ENCODE data around the gene TLN1.

The TLN1 gene

GRCh38 chr9:35659340-35659739 lies 72.7 kb downstream of the TLN1 start:
- peak overlapping the region; percentile 93; the same call in 1 of the 2 replicates for H3K27ac ChIP-seq (ENCODE audit: extremely low read depth, low read depth, low read length)
- H3K36me3 ChIP-seq (ENCODE audit: control insufficient read depth in 2 of 2, insufficient read depth in 1 of 2, low read length in 2 of 2): peaks cover 5 to 40% of the 10 kb centered on the region in 2 experiments
- ChIA-PET POLR2A (interaction anchor here (0.6 to 4.3 kb wide), 14 partner anchors 12 to 587 kb away, joined by 3 to 41 read pairs (median 6); partner anchors contain the start of genes CA9, CREB3, FANCG and TLN1), CTCF (interaction anchor here (0.6 to 14.5 kb wide), 12 partner anchors 8 to 1563 kb away, joined by 3 to 157 read pairs (median 6); partner anchors contain the start of genes TLN1 and TPM2)
- TF ChIP-seq GFI1B (tag by site-specific recombination; IDR thresholded peaks at IDR 0.05) (0 out of 2 replicates have a peak, but pooled peaks have one; percentile 44), IKZF3 (tag by site-specific recombination; IDR thresholded peaks at IDR 0.05) (no peak), ZNF354C (tag by site-specific recombination; IDR thresholded peaks at IDR 0.05; ENCODE audit: borderline replicate concordance, low read depth) (no peak), PRDM6 (tag by site-specific recombination; IDR thresholded peaks at IDR 0.05) (peak; percentile 53), KLF10 (tag by site-specific recombination; IDR thresholded peaks at IDR 0.05) (no peak)
- peaks cover 8% of the 10 kb centered on the region; the same call in 1 of the 2 replicates for H3K4me1 ChIP-seq (ENCODE audit: control insufficient read depth, insufficient read depth, low read length)
- no peak overlapping the region for H3K4me3 ChIP-seq (ENCODE audit: low read depth, low read length)
- no peaks in the 10 kb centered on the region for H3K9me3 ChIP-seq (ENCODE audit: control insufficient read depth, insufficient read depth, low read depth, low read length)

GRCh38 chr9:35658968-35659220 lies 73.1 kb downstream of the TLN1 start:
- H3K4me3 ChIP-seq (ENCODE audit: low read depth, low read length): peak overlapping the region; percentile 70
- peak overlapping the region; percentile 93 for H3K27ac ChIP-seq (ENCODE audit: extremely low read depth, low read depth, low read length)
- CTCF ChIA-PET: interaction anchor here (0.6 to 14.5 kb wide), 19 partner anchors 8 to 1563 kb away, joined by 3 to 157 read pairs (median 5); partner anchors contain the start of genes TLN1 and TPM2
- TF ChIP-seq ZFP69B (tag by site-specific recombination; IDR thresholded peaks at IDR 0.05) (0 out of 2 replicates have a peak, but pooled peaks have one; percentile 47), SETDB1 (IDR thresholded peaks at IDR 0.05; ENCODE audit: insufficient read length, low read length) (no peak), ZXDB (tag by site-specific recombination; IDR thresholded peaks at IDR 0.05) (0 out of 2 replicates have a peak, but pooled peaks have one; percentile 3)
- peaks cover 8% of the 10 kb centered on the region; the same call in 1 of the 2 replicates for H3K4me1 ChIP-seq (ENCODE audit: control insufficient read depth, insufficient read depth, low read length)
- peaks cover 5 to 38% of the 10 kb centered on the region in 2 experiments for H3K36me3 ChIP-seq (ENCODE audit: control insufficient read depth in 2 of 2, insufficient read depth in 1 of 2, low read length in 2 of 2)
- H3K9me3 ChIP-seq (ENCODE audit: control insufficient read depth, insufficient read depth, low read depth, low read length): no peaks in the 10 kb centered on the region
- POLR2A ChIA-PET: interaction anchor here (0.6 to 4.3 kb wide), 15 partner anchors 12 to 586 kb away, joined by 3 to 41 read pairs (median 6); partner anchors contain the start of genes CA9, CREB3, FANCG and TLN1

- CTCF ChIA-PET: interaction anchor here (0.6 to 14.5 kb wide), 21 partner anchors 9 to 1562 kb away, joined by 3 to 157 read pairs (median 5); partner anchors contain the start of genes TLN1 and TPM2
- Histone ChIP-seq H3K9me3 (ENCODE audit: control insufficient read depth, insufficient read depth, low read depth, low read length) (no peaks in the 10 kb centered on the region), H3K4me3 (ENCODE audit: low read depth, low read length) (peak within 1 kb of the TSS; percentile 70), H3K27ac (ENCODE audit: extremely low read depth, low read depth, low read length) (peak within 1 kb of the TSS; percentile 93), H3K36me3 (ENCODE audit: control insufficient read depth in 2 of 2, insufficient read depth in 1 of 2, low read length in 2 of 2) (peaks cover 5 to 33% of the 10 kb centered on the region in 2 experiments), H3K4me1 (ENCODE audit: control insufficient read depth, insufficient read depth, low read length) (peaks cover 8% of the 10 kb centered on the region; the same call in 1 of the 2 replicates)
- POLR2A ChIA-PET: interaction anchor here (0.6 to 4.3 kb wide), 24 partner anchors 11 to 713 kb away, joined by 3 to 41 read pairs (median 4); partner anchors contain the start of genes ATOSB, CREB3, FANCG and GBA2
- TF ChIP-seq GLIS1 (tag by site-specific recombination; IDR thresholded peaks at IDR 0.05): peak; percentile 22; the same call in 1 of the 2 replicates
- TF ChIP-seq ZNF174 (tag by site-specific recombination; IDR thresholded peaks at IDR 0.05): no peak
- peak; percentile 93 for TF ChIP-seq ZBTB20 (tag by site-specific recombination; IDR thresholded peaks at IDR 0.05)
- no peak for TF ChIP-seq ZNF221 (tag by site-specific recombination; IDR thresholded peaks at IDR 0.05; ENCODE audit: borderline replicate concordance)
- TF ChIP-seq SP3 (tag by site-specific recombination; IDR thresholded peaks at IDR 0.05): no peak
- TF ChIP-seq PATZ1 (tag by site-specific recombination; IDR thresholded peaks at IDR 0.05): peak; percentile 78
- peak; percentile 83 for TF ChIP-seq YY1 (tag by site-specific recombination; IDR thresholded peaks at IDR 0.05)
- TF ChIP-seq ZBTB7A (tag by site-specific recombination; IDR thresholded peaks at IDR 0.05; ENCODE audit: low read depth): 0 out of 2 replicates have a peak, but pooled peaks have one; percentile 38
- TF ChIP-seq ZNF19 (tag by site-specific recombination; IDR thresholded peaks at IDR 0.05; ENCODE audit: low read depth): no peak
- TF ChIP-seq ZBTB1 (tag by site-specific recombination; IDR thresholded peaks at IDR 0.05): no peak
- no peak for TF ChIP-seq ZNF366 (tag by site-specific recombination; conservative IDR thresholded peaks at IDR 0.05)
- 0 out of 2 replicates have a peak, but pooled peaks have one; percentile 20 for TF ChIP-seq ZNF239 (tag by site-specific recombination; IDR thresholded peaks at IDR 0.05)
- no peak for TF ChIP-seq ZNF416 (tag by site-specific recombination; IDR thresholded peaks at IDR 0.05)
- 0 out of 2 replicates have a peak, but pooled peaks have one; percentile 61 for TF ChIP-seq ZNF664 (tag by site-specific recombination; IDR thresholded peaks at IDR 0.05)
- no peak for TF ChIP-seq ZNF133 (tag by site-specific recombination; IDR thresholded peaks at IDR 0.05)
- peak; percentile 31; the same call in 1 of the 2 replicates for TF ChIP-seq ZNF692 (tag by site-specific recombination; IDR thresholded peaks at IDR 0.05)
- TF ChIP-seq GLI4 (tag by site-specific recombination; IDR thresholded peaks at IDR 0.05): no peak
- no peak for TF ChIP-seq SCRT2 (tag by site-specific recombination; IDR thresholded peaks at IDR 0.05)
These were observed 73.6 kb downstream of the TLN1 start, which contains the start of gene CCDC107 for GRCh38 chr9:35658137-35658967. Gene CCDC107, plus strand, starts transcription at chr9:35658292. Its CDS starts 88 bp downstream, at chr9:35658380.
